CD4-positive, alpha-beta T cell treated with Interferon gamma for 1 hour (primary cell): ENCODE results near the gene CCBE1.
"Not testable (repeated sequence)": the region's sequence is repeated elsewhere in the genome, so short reads cannot be mapped to it uniquely, and the experiment has no call there.

Source experiments
- DNase-seq: peaks from one replicate; pipeline ENCODE4 v3.0.0-alpha.2; 2020

Gene CCBE1

DNA sequence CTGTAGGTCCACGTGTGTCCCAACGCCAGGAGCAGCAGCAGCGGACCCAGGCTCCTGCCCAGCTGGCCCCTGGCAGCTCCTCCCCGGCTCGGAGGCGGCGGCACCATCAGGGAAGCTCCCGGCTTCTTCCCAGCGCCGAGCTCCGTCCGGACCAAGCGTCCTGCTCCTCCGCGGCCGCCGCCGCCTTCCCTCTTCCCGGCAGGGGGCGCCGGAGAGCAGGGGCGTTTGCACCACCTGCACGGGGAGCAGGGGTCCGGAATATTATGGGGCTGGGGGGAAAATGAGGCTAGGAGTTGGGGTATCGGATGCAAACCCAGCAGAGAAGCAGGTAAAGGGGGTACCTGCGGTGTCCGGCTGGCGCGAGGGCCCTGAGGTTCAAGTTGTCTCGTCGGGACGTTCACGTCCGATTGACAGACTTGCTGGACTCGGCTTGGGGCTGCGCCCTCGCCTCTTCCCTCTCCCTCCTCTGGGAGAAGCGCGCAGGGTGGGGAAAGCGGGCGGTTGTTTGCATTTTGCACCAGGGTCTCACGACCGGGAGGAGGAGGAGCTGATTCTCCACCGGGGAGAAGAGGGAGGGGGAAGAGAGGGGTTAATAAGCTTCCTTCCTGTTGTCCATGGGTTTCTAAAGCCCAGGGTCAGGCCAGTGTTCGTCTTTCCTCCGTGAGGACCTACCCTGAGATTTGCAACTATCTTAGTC lies at the start of gene CCBE1:
CCBE1 (minus strand) TSS at position 188 of the 697 bp plus-strand sequence.
- DNase-seq = no peak

DNA sequence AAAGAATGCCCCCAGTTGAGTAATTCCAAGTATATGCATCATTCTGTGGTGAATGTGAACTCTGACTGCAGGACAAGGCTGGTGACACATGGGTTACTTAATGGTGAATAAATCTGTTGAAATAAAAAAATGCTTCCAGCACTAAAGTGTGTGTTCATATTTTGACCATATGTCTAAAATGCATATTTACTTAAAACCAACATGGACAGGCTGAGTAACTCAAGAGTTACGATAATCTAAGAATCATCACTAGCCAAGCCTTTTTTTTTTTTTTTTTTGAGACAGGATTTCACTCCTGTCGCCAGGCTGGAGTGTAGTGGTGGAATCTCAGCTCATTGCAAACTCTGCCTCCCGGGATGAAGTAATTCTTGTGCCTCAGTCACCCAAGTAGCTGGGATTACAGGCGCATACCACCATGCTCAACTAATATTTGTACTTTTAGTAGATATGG lies 47.1 kb upstream of the CCBE1 start:
- DNase-seq = no peak

DNA sequence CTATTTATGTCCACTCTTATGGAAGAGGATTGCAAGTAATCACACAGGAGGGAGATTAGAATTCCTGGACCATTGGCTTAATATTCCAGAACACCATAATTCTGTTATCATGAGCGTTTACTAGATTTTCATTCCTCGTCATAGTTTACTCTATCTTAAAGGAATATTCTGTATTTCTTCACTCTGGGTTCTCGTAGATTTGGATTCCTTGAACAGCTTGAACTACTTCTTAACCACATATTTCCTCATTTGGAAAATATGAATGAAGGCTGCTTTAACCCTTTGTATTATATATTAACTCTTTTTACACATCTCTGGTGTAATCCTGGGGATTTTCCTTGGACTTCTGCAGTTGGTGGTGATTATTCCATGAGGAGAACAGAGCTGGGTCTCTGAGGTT lies 46.3 kb upstream of the CCBE1 start:
- no peak for DNase-seq

DNA sequence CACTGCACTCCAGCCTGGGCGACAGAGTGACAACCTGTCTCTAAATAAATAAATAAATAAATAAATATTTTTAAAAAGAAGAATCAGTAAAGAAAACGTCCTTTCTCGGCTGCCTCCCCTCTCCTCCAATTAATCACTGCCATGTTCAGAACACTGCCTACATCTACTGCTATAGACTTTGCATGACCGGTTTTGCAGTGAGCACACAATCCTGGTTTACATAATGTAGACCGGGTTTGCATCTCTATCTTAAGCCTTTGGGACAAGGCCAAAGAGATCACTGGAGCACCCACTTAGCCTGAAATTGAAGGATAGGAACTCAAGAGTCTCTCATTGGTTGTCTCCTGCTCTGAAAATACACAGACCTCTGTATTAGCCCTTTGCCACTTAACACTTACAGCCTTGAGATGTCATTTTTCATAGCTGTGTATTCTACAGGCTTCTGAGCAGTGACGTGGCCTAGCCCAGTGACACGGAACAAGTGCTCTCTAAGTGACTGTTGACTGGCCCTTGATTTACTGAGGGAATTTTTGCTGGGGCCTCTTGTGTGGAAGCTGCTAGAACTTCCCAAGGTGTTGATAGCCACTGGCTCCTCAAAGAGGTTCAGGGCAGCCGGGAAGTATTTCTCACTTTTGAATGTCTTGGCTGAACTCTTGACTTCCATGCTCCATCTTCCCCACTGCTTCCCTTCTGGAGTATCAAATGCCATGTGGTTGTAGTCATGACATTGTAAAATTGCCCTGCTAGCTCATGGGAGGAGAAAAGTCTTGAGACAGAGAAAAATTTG lies 45.3 kb upstream of the CCBE1 start:
- DNase-seq = no peak

DNA sequence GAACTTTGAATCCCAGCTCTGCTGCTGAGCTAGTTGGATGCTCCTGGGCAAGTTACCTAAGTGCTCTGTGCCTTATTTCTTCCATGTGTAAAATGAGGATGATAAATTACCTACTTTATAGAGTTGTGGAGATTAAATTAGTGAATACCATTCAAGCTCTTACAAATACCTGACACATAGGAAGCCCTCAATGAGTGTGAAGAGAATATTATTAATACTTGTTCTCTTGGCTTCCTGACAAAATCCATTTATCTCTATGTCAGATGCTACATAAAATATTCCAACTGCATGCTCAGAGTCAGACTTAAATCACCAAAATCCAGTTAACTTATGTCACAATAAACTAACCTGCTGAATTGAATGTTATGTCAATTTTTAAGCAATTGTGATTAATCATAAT lies 42.9 kb upstream of the CCBE1 start:
- no peak for DNase-seq

DNA sequence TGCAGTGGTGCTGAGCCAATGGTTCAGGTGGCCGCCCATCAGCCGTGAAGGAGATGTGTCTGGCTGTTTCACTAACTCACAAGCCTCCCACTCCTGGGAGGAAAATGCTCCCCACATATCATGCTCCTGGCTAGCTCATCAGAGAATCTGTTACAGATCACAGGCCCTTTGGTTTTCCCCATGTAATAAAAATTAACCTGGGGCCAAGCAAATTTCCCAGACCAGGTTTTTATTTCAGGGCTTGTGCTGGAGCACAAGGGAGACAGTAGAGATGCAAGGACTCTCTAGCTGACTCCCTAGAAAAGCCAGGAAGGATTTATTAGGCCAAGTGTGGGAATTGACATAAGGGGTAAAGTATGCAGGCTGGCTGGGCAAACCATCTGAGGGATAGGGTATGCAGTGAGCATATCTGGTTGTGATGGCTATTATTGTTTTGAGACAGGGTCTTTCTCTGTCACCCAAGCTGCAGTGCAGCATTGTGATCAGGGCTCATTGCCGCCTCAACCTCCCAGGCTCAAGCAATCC lies 40.6 kb upstream of the CCBE1 start:
- no peak for DNase-seq

DNA sequence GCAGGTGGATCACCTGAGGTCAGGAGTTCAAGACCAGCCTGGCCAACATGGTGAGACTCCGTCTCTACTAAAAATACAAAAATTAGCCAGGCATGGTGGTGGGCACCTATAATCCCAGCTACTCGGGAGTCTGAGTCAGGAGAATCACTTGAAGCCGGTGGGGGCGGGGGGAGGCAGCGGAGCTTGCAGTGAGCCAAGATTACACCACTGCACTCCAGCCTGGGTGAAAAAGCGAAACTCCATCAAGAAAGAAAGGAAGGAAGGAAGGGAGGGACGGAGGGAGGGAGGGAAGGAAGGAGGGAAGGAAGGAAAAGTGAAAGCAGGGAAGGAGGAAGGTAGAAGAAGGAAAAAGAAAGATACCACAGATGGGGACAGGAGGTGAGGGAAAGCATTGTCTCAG lies 40.1 kb upstream of the CCBE1 start:
- not testable (repeated sequence) for DNase-seq

DNA sequence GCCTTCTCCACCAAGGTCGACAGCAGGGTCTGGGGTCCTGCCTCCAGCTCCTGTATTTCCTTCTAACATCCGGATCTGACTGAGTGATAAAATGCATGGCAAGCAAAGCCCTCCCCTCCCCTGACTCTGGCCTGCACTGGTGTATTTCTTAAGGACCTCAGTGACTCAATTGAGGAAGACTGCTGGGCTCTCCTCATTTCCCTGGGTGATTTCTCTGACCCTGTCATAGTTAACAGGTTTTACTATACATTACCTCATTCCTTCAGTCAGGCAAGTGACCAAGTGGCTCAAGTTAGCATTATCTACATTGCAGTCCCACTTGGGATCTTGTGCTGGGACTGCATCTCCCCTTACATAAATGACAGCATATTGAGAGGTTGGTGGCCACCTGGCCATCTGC lies 38.8 kb upstream of the CCBE1 start:
- no peak for DNase-seq

DNA sequence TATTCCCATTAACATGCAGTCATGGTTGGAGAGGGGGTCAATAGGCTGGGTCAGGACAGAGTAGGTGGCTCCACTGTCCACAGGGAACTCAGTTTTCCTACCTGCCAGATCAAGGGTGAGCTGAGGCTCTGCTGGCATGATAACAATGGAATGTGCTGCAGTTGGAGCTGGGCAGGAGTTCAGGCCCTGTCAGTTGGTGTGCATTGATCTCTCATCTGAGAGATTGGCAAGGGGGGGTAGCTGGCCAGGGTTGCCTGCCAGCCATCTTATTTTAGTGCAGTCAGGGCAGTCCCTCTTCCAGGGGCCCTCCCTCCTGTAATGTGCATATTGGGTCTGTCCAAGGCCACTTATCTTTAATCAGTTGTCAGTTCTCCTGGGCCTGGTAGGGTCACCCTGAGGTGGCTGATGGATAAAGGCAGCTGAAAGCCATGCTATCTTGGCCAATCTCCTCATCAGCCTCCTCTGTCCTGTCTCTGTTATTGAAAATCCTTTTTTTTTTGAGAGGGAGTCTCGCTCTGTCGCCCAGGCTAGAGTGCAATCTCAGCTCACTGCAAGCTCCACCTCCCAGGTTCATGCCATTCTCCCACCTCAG lies 38.1 kb upstream of the CCBE1 start:
- no peak for DNase-seq

DNA sequence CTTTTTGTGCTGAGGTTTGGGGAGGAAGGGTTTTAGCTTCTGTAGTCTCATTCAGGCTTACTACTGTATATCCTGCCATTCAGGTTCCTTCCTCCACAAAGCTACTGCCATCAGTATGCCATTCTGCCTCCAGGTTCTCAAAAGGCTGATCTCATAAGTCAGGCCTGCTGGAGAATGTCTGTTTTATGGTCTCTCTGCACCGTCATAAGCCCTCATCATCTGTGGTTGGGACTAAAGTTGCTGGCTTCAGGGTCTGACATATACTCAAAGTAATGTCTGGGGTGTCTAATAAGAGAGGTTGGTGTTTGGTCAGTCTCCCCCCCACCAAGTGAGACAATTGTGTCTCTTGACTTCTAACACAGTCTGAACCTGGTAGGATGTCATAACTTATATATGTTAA lies 36.2 kb upstream of the CCBE1 start:
- no peak for DNase-seq

DNA sequence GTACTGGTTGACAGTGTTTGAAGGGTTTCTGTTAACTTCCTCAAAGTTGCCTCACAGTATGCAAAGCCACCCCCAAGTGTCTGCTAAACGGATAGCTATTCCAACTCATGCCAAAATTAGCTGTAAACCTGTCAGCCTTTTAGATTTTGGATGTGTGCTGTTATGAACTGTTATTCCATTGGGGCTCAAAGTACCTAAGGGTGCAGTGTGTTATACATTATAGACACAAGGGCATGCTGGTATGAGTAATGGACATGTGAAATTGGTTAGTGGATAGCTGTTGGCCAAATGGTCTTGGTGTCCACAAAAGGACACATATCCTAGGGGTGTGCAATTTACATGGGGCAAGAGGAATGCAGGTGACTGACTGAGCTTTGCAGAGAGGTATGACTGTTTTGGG lies 33.7 kb upstream of the CCBE1 start:
- no peak for DNase-seq

DNA sequence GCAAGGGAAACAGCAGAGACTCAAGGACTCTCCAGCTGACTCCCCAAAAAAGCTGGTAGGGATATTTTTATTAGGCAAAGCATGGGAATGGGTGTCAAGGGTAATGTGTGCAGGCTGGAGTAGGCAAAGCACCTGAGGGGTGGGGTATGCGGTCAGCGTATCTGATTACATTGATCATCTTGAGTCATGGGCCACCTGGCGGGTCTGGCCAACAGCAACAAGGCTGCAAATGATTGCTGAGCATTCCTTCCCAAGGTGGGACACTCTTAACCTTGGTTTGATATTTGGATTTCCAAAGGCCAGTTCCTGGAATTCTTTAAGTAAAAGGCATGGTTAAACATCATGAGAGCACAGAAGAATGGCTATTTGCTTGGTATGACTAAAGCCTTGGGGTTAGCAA lies 32.6 kb upstream of the CCBE1 start:
- no peak for DNase-seq

DNA sequence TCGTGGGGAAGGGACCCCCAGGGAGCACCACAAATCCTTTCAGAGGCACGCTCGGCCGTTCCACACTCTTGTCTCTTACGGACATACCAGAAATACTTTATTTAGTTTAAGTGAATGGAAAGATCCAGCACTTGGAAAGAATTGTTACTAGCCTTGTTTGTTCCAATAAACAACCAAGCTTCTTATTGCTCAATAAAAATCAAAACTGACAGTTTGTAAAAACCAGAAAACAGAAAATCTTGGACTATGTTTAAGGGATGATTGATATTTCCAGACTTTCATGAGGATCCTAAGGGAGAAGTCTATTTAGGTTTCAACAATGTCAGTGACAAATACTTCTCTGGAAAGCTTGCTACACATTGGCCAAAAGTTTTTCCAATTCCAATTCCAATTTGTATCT lies 31.6 kb upstream of the CCBE1 start:
- DNase-seq = no peak

DNA sequence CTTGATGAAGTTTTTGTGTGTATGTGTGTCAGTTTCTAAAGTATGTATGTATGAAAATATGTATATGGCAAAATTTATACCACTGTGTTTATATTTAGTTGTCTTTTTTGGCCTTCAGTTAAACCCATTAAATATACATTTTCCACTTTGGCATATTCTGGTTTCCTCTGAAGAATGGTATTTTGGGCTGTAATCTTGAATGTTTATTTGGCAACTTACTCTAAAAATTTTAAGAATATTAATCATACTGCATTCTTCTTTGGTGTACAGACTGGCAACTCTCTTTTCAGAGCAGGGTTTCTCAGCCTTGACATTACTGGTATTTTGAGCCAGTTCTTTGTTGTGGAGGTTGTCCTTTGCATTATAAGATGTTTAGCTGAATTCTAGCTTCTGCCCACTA lies 27.9 kb upstream of the CCBE1 start:
- DNase-seq = no peak

DNA sequence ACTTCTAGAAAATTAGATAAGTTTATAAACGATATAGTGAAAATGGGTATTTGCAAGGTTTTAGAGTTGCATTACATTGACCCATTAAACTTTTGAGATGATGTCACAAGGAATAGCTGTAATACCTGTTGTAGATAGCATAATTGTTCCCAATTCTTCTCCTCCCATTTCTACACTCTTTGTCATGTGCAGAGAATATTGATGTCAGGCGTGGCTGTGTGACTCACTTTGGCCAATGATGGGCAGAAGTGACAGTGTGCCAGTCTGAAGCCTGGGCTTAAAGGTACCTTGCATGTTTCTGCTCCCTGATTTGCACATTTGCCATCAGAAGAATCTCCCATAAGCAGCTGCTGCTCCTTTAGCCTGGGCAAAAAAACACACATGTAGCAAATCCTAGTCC lies 26.9 kb upstream of the CCBE1 start:
- DNase-seq = no peak

DNA sequence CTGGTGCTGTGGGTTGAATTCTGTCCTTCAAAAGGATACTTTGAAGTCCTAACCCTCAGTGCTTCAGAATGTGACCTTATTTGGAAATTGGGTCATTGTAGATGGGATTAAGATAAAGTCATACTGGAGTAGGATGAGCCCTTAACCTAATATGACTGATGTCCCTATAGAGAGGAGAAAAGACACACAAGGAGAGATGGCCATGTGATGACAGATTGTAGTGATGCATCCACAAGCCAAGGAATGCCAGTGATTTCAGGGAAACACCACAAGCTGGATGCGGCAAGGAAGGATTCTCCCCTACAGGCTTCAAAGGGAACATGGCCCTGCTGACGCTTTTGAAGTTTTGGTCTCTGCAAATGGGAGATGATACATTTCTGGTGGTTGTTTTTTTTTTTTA lies 24.7 kb upstream of the CCBE1 start:
- no peak for DNase-seq

DNA sequence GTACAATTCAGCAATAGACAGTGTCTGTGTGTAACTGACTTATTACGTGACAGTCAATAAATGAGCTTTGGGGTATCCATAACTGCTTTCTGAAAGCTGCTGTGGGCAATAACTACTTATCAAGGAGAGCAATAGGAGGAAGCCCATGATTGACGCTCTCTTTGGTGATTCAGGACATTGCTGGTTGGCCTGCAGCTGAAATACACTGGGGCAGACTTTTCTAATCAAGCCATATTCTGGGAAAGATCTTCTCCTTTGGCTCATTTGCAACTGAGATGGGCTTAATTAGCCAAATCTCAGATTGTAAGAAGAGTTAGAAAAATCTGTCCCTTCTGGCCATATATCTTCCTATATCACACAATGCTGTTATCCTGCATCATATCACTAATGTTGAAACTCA lies 24.0 kb upstream of the CCBE1 start:
- DNase-seq = no peak

DNA sequence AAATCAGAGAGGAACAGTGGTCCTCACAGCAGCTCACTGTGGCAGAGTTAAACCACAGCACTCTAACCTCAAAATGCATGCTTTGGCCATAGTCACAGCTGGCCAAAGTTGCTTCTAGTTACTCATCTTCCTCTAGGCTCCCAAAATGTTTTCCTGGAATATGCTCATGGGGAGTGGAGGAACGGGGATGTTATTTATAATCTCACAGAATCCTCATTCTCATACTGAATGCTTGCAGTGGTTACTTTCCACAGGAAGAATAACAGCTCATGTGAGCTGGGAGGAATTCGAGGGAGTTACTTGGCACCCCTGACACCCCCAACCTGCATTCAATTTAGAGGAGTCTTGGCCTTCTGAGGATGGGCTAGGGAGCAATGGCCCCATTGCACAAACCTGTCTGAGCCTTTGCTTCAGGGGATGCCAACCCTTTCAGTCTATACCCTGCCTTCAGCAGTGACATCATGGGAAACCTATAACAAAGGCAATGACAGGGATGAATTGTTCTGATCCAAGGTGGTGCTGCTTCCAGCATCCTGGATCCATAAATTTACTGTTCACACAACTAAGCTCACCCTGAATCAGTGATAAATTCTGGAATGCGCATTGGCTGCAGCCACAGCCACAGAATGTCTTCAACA lies 22.4 kb upstream of the CCBE1 start:
- no peak for DNase-seq

DNA sequence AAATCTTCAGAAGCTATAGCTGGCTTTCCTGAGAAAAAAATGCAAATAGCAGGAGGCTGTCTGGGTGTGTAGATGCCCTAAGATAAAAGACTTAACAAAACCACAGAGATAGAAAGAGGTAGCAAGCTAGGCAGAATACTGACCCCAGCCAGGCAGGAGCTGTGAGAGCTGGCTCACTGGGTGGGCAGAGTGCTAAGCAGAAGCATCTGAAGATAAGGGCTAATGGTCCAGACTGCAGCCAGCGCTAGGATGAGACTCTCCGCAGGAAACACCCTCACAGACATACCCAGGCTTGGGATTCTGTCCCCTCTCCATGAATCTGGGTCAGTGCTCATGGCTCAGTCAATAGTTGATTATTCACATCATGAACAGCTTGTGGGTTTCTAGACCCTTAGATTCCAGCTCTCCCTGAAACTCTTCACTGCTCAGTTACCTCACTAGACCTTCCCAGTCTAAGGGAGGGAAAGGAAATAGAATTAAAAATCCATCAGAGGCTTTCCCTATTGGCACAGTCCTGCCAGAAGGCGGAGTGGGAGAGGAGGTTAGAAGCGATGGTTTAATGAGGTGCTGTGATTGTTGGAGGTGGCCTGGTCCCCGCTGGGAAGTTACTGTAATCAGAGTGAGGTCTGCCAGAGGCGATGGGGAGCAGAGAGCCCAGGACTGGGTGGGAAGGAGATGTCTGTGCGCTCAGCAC lies 21.4 kb upstream of the CCBE1 start:
- DNase-seq = no peak

DNA sequence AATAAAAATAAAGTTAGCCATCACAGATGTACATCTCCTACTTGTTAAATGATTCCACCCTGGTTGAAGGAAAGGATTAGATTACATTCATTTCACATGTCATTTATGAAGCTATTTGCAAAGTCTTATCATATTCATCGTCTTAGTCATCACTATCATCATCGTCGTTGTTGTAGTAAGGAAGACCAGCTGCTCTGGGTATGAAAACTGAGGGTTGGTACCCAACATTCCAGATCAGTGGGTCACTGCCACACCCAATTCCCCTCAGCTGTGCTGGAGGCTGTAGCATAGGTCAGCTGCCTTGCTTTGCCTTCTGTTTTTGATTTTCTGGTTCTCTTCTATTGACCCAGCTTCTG lies 20.9 kb upstream of the CCBE1 start:
- no peak for DNase-seq

DNA sequence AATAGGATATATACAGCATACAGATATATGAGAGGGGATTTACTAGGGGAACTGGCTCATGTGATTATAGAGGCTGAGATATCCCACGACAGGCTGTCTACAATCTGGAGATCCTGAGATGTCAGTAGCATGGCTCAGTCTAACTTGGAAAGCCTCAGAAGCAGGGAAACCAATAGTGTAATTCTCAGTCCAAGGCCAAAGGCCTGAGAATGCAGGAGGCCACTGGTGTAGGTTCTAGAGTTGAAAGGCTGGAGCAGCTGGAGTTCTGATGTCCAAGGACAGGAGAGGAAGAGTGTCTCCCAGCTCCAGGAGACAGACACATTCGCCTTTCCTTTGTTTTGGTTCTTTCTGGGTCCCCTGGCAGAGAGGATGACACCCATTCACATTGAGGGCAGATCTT lies 20.1 kb upstream of the CCBE1 start:
- no peak for DNase-seq

DNA sequence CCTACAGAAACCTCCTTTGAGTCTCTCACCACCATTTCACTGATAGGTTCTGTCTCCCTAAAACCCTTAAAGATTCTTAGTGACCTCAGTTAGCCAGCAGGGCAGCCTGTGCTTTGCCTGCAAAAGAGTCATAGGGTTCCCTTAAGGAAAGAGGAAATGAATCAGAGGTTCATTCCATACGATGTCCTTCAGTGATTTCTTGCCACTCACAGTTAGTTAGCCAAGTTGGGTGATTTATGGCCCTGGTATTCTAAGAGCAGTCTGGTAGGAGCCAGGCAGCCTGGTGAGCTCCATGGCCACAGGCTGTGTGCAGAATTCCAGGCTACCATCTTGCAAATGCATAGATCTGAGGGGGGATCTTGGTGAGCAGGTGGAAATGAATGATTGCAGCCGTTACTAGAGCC lies 18.7 kb upstream of the CCBE1 start:
- no peak for DNase-seq

DNA sequence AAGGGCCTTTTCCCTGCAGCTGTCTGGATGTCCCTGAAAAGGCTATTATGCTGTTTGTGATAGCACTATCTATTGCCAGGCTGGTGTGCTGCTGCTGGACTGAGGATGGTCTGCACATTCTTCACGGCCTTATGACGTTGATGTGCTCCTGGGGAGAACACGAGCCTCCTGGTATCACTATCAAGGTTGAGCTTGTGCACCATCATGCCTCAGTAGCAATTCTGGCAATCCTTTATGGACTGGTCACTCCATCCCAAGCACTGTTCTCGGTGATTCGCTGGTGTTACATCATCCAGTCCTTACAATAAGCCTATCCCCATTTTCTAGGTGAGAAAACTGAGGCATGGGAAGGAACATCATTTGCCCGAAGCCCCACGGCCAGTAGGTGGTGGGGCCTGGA lies 18.2 kb upstream of the CCBE1 start:
- DNase-seq = no peak
